Prostate gland (tissue), 2 donors: ENCODE results near the gene TMCC1.

Experiments used
- CTCF ChIP-seq, 4 experiments: fragments of 200-600 bp in 2 of 4; fragments of 450-650 bp in 2 of 4; sonication (generic) in 2 of 4; IDR thresholded peaks; 1 replicate in 3 of 4; 2 replicates in 1 of 4; pipeline ENCODE4 v1.5.1; 2016 to 2019; ENCODE audit warnings: antibody characterized with exemption in 4 of 4, mild to moderate bottlenecking in 2 of 4, moderate library complexity in 2 of 4
- POLR2A ChIP-seq: fragments of 450-650 bp; IDR thresholded peaks from one replicate; pipeline ENCODE4 v1.6.1; 2016; ENCODE audit warnings: antibody characterized with exemption, mild to moderate bottlenecking
- POLR2AphosphoS5 ChIP-seq: sonication (generic); formaldehyde crosslinking; IDR thresholded peaks from one replicate; pipeline ENCODE4 v1.6.1; 2017; ENCODE audit warnings: antibody characterized with exemption

- TF ChIP-seq CTCF (IDR thresholded peaks at IDR 0.05): no peak
- no peak for TF ChIP-seq POLR2A
- no peak for TF ChIP-seq POLR2AphosphoS5
Observed at GRCh38 chr3:129766135-129766534, 127.4 kb downstream of the TMCC1 start.
